ENCODE measurements around the gene C1orf226.

The C1orf226 gene

DNA sequence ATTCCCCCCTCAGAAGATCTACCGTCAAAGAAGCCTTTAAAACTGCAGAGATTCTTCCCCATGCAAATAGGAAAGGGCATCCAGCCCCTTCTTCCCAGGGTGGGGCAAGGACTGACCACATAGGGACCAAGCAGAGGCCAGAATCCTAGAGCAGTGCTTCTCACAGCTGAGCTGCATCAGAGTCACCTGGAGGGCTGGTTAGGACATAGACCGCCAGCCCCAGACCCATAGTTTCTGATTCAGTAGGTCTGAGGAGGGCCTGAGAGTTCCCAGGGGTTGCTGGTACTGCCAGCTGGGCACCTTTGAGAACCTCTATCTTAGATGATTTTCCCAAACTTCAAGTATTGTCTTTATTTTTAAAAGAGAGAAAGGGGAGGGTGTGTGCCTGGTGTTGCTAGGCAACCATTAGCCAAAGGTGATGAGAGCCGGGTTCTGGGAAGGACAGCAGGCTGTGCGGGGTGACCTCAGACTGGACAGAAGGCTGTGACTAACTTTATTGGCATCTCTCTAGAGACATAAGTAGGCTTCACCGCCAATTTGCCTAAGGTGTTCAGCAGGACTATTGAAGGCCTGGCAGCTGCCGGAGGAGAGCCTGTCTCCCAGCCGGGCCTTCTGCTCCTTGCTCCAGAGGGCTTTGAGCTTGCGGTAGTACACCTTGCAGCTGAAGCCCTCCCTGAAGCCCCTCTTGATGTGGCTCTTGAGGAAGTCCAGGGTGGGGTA is 7.8 kb upstream of the C1orf226 start:
- H3K4me3 ChIP-seq (ENCODE audit: low read length), result no peak overlapping the region
- no peak for DNase-seq (ENCODE audit: low read depth)
- TF ChIP-seq, protein P1, sequence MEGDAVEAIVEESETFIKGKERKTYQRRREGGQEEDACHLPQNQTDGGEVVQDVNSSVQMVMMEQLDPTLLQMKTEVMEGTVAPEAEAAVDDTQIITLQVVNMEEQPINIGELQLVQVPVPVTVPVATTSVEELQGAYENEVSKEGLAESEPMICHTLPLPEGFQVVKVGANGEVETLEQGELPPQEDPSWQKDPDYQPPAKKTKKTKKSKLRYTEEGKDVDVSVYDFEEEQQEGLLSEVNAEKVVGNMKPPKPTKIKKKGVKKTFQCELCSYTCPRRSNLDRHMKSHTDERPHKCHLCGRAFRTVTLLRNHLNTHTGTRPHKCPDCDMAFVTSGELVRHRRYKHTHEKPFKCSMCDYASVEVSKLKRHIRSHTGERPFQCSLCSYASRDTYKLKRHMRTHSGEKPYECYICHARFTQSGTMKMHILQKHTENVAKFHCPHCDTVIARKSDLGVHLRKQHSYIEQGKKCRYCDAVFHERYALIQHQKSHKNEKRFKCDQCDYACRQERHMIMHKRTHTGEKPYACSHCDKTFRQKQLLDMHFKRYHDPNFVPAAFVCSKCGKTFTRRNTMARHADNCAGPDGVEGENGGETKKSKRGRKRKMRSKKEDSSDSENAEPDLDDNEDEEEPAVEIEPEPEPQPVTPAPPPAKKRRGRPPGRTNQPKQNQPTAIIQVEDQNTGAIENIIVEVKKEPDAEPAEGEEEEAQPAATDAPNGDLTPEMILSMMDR (IDR thresholded peaks at IDR 0.05; ENCODE audit: insufficient read depth, low read depth, low read length, missing control alignments), result no peak

DNA sequence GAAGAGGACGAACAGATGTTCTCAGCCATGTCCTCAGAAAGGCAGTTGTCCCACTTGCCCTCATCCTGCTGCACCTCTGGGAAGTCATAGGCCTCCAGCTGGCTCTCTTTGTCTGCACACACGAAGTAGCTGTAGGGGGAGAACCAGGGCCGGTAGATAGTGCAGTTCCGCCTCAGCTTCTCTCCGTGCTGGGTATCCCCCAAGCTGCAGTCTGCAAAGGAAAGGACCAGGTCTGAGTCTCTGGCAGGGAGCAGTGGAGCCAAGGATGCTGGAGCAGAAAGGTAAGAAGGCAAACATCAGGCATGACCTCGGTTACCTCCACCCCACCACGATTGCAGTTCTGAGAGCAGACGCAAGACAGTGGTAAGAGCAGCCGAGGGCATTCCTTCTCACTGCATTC is 7.1 kb upstream of the C1orf226 start:
- no peak overlapping the region for H3K4me3 ChIP-seq (ENCODE audit: low read length)
- DNase-seq (ENCODE audit: low read depth), result no peak
- TF ChIP-seq, protein P1 (IDR thresholded peaks at IDR 0.05; ENCODE audit: insufficient read depth, low read depth, low read length, missing control alignments), result no peak

DNA sequence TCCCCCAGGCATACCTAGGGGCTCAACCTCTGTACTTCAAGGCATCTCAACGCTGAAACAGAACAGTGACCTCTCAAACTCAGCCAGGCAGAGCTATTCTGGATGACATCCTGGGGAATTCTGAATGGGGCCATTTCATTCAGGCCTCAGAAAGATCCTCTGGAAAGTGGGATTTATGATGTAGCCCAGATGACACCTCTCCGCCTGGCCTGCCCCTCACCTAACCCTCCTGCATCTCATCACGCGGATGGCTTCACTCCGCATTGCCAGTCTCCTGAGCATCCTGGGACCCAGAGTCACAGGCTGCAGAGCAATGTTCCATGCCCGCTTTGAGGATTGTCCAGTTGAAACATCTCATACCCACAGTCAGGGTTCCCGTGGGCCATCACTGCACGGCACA is 6.1 kb upstream of the C1orf226 start:
- DNase-seq (ENCODE audit: low read depth), result no peak
- TF ChIP-seq, protein P1 (IDR thresholded peaks at IDR 0.05; ENCODE audit: insufficient read depth, low read depth, low read length, missing control alignments), result no peak
- no peak overlapping the region for H3K4me3 ChIP-seq (ENCODE audit: low read length)

DNA sequence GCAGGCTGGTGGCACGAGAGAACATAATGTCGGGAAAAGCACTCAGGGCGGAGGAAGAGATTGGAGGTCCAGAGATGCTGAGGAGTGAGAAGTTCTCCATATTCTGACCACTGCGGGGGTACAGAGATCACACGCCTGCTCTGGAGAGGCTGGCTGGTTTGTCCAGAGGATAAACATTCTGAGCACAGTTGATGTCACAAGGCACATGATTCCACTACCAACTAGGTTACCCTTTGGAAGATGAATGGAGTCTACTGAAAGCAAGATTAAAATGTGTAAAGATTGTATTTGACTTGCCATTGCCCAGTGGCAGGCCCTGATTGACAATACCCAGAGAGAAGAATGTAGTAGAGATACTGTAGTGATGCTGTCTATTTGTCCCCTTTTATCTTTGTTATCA is 4.8 kb upstream of the C1orf226 start, which contains the start of gene SPATA46:
Gene SPATA46 (minus strand): TSS at position 164 of the 400 bp plus-strand sequence. CDS start 64 bp downstream, at position 100.
- DNase-seq (ENCODE audit: low read depth), result no peak
- H3K4me3 ChIP-seq (ENCODE audit: low read length), result no peak within 1 kb of the TSS
- TF ChIP-seq, protein P1 (IDR thresholded peaks at IDR 0.05; ENCODE audit: insufficient read depth, low read depth, low read length, missing control alignments), result no peak

DNA sequence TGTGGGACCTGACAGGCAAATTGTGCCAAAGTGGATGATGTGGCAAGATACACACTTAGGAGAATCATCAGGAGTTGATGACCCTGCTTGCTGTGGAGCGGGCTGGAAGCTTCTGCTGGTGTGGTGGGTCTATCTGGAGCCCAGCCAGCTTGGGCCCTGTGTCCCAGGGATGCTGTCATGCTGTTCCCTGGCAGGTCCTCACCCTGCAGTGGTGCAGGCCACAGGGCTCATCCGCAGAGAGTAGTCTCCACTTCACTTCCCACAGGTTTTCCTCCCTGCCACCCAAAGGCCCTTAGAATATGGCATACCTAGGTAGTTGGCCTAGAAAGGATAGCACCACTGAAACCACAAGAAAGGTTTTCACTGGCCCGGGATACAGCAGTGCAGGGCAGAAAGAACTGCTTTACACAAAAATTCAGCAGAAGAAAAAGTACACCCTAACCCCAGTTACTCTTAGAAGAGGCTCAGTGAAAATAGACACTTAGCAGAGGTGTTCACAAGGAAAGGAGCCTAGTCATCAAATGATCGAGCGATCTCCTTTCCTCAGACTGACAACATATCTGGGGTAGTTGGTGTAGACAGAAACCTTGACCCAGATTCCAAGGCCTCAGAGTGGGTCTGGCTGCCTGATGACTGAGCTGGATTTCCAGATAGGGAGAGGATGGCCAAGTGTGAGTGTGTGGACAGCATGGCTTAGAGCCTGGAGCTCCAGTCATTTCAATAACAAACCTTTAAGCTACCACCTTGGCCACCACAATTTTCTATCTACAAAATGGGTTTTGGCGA is 1.3 kb upstream of the C1orf226 start:
- H3K4me3 ChIP-seq (ENCODE audit: low read length), result no peak overlapping the region
- TF ChIP-seq, protein P1 (IDR thresholded peaks at IDR 0.05; ENCODE audit: insufficient read depth, low read depth, low read length, missing control alignments), result no peak
- DNase-seq (ENCODE audit: low read depth), result no peak

DNA sequence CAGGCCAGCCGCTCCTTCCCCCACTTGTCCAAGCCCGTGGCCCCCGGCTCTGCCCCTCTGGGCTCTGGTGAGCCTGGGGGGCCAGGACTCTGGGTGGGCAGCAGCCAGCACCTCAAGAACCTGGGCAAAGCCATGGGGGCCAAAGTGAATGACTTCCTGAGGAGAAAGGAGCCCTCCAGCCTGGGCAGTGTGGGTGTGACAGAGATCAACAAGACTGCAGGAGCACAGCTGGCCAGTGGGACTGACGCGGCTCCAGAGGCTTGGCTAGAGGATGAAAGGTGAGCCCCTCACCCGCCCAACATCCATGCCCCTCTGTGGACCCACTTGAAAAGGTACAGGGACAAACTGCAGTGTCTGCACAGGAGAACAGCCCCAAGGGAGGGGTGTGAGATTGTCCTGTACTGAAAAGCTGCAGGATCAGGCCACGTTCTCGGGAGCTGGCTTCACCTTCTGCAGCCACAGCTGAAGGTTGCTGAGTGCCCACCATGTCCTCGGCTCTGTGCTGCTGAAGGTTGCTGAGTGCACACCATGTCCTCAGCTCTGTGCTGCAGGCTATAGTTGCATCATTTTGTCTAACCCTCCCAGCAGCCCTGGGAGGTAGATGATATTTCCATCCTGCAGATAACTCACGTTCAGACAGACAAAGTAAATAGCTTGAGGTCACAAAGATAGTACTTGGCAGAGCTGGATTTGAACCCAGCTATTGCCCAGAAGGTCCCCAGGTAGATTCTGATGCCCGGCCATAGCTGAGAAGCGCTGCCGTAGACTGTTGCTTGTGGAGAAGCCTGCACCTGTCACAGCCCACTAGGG is 618 bp downstream of the C1orf226 start:
- no peak overlapping the region for H3K4me3 ChIP-seq (ENCODE audit: low read length)
- no peak for DNase-seq (ENCODE audit: low read depth)

More for the DNA sequence above, 618 bp downstream of the C1orf226 start:
- TF ChIP-seq, protein P1 (IDR thresholded peaks at IDR 0.05; ENCODE audit: insufficient read depth, low read depth, low read length, missing control alignments), result no peak

All from epithelial cell of esophagus (primary cell).